IgD-negative memory B cell (primary cell): Measurements from ENCODE around the gene COX10. TPM values are rescaled to one million over a fixed set of nuclear protein-coding genes. Genes with fewer than 3 reads are reported as not detected.
"Not testable (repeated sequence)": the region's sequence is repeated elsewhere in the genome, so short reads cannot be mapped to it uniquely, and the experiment has no call there.

Experiments used
- H3K27ac Mint-ChIP-seq, 3 donors: one replicate each; pipeline ENCODE4 v1.8.0; 2020 to 2022; ENCODE audit warnings: mild to moderate bottlenecking in 3 of 3, mixed read lengths in 3 of 3, moderate library complexity in 1 of 3
- H3K27me3 Mint-ChIP-seq: one replicate; pipeline ENCODE4 v1.8.0; 2021; ENCODE audit warnings: mixed read lengths
- H3K36me3 Mint-ChIP-seq: one replicate; pipeline ENCODE4 v1.8.0; 2020; ENCODE audit warnings: mild to moderate bottlenecking, mixed read lengths
- H3K4me1 Mint-ChIP-seq, 3 donors: one replicate each; pipeline ENCODE4 v1.8.0; 2020 to 2022; ENCODE audit warnings: mixed read lengths in 3 of 3, mild to moderate bottlenecking in 1 of 3
- H3K4me3 Mint-ChIP-seq, 4 donors: one replicate each; pipeline ENCODE4 v1.8.0; 2020 to 2022; ENCODE audit warnings: mild to moderate bottlenecking in 4 of 4, mixed read lengths in 4 of 4, moderate library complexity in 3 of 4
- H3K9me3 Mint-ChIP-seq, 3 donors: one replicate each; pipeline ENCODE4 v1.8.0; 2020 to 2021; ENCODE audit warnings: mixed read lengths in 3 of 3, mild to moderate bottlenecking in 1 of 3
- polyA plus RNA-seq: library from polyadenylated mRNA; unstranded; fragments of 300-500 nt; fragmentation: Illumina TruSeq; gene quantifications from one replicate; pipeline ENCODE4 v1.2.3, GENCODE V29; 2021

The COX10 gene
- 20.2 TPM for polyA plus RNA-seq

GRCh38 chr17:14069251-14070021, at the start of gene COX10:
TSS of gene COX10 (plus strand) at chr17:14069504. CDS start at chr17:14069606, 102 bp downstream.
- Mint-ChIP-seq H3K4me1 (peaks cover 28 to 31% (median 29%) of the 10 kb centered on the region in 3 donors), H3K9me3 (peaks cover 0 to 3% (median 0%) of the 10 kb centered on the region in 3 donors), H3K36me3 (peaks cover 4% of the 10 kb centered on the region), H3K27ac (peak within 1 kb of the TSS; percentile 83 to 98 (median 92)), H3K27me3 (no peaks in the 10 kb centered on the region), H3K4me3 (peak within 1 kb of the TSS; percentile 96 to 99 (median 98))

DNA sequence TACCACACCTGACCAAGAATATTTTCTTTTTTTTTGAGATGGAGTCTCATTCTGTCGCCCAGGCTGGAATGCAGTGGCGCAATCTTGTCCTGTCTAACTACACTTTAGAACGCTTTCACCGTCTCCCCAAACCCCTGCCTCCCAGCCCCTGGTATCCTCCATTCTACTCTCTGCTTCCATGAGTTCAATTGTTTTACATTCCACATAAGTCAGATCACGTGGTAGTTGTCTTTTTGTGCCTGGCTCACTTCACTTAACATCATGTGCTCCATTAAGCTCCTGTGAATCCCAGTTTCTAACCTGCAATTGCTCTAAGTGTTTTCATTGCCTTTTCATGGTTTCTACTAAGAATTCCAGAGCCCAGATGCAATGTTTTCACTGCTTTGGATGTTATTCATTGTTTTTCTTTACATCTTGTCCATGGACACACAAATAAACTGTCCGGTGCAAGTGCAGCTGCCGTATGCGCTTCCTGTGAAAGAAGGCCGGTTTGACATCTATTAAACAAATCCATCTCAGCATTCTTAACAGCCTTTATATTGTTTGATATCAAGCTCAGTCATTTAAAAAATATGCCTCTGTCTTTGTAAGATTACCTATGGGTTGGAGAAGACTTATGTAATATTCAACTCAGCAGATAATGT, 47.5 kb upstream of the COX10 start:
- H3K36me3 Mint-ChIP-seq, H3K4me1 Mint-ChIP-seq, H3K4me3 Mint-ChIP-seq, H3K9me3 Mint-ChIP-seq, H3K27me3 Mint-ChIP-seq, H3K27ac Mint-ChIP-seq: not testable (repeated sequence)

DNA sequence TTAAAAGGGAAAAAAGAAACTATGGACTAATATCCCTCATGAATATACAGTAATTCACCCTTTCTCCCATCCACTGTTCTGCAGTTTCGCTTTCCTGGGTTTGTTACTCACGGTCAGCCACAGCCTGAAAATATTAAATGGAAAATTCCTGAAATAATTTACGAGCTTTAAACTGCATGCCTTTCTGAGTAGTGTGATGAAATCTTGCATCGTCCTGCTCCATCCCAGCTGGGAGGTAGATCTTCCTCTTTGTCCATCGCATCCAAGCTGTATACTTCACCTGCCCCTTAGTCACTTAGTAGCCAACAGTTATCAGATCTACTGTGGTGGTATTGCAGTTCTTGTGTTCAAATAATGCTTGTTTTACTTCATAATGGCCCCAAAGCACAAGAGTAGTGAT, 39.5 kb upstream of the COX10 start:
- not testable (repeated sequence) for H3K36me3 Mint-ChIP-seq, H3K27me3 Mint-ChIP-seq, H3K27ac Mint-ChIP-seq, H3K4me1 Mint-ChIP-seq, H3K9me3 Mint-ChIP-seq, H3K4me3 Mint-ChIP-seq

DNA sequence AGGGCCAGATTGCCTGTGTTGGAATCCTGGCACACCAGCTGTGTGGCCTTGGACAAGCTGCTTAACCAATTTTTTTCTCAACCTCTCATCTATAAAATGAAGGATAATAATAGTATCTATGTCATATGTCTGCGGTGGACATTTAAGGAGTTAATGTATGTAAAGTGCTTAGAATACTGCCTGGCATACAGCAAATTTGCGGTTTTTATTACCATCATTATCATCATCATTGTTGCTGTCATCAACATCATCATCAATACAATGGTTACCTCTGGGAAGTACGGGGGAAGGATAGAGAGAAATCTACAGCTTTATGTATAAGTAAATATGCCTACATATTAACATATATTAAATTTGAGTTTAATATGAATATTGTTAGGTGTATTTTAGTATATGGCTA, 37.1 kb upstream of the COX10 start:
- H3K27ac Mint-ChIP-seq, result no peak overlapping the region

DNA sequence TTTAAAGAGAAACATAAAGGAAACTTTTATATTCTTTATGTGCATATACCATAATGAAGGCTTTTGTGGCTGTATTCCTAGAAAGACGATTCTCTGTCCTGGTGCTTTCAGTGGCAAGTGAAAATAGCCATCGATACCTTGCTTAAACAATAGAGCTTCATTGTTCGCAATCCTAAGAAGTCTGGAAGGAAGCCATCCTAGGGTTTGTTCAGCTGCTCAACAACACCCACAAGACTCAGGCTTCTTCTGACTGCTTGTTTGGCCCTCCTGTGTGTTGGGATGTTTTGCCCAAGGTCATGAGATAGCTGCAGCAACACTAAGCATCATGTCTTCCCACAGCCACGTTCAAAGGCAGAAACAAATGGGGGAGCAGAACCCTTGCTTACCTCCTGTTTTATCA, 36.1 kb upstream of the COX10 start:
- H3K9me3 Mint-ChIP-seq, result no peaks in the 10 kb centered on the region

More for the DNA sequence above, 37.1 kb upstream of the COX10 start:
- no peaks in the 10 kb centered on the region for H3K9me3 Mint-ChIP-seq
- H3K27me3 Mint-ChIP-seq, result no peaks in the 10 kb centered on the region
- peaks cover 12% of the 10 kb centered on the region for H3K36me3 Mint-ChIP-seq
- no peaks in the 10 kb centered on the region for H3K4me1 Mint-ChIP-seq
- no peak overlapping the region for H3K4me3 Mint-ChIP-seq

DNA sequence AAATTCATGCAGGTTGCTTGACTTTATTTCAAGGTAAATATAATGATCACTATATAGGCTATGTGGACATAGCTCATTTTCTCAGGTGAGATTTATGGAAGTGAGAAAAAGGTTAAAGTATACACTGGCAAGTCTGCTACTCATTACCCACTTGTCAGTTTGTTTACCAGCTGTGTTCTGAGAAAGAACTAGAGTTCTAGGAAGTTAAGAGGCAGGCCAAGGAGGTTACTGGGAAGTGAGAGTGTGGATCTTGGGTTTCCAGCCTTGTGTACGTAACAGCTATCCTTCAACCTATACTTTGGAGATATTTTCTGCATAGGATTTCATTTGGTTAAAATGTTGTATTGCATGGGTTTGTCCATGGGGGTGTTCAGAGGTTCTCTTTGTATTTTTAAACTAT, 31.9 kb upstream of the COX10 start:
- Mint-ChIP-seq H3K9me3 (peaks cover 0 to 2% (median 0%) of the 10 kb centered on the region in 3 donors), H3K4me1 (peaks cover 0 to 3% (median 0%) of the 10 kb centered on the region in 3 donors), H3K27ac (no peak overlapping the region), H3K4me3 (no peak overlapping the region), H3K36me3 (peaks cover 16% of the 10 kb centered on the region), H3K27me3 (no peaks in the 10 kb centered on the region)

More for the DNA sequence above, 36.1 kb upstream of the COX10 start:
- Mint-ChIP-seq H3K4me1 (no peaks in the 10 kb centered on the region), H3K36me3 (peaks cover 13% of the 10 kb centered on the region), H3K27ac (no peak overlapping the region), H3K4me3 (no peak overlapping the region), H3K27me3 (no peaks in the 10 kb centered on the region)

GRCh38 chr17:14038206-14038605, 31.1 kb upstream of the COX10 start:
- Mint-ChIP-seq H3K9me3 (peaks cover 0 to 2% (median 0%) of the 10 kb centered on the region in 3 donors), H3K36me3 (peaks cover 16% of the 10 kb centered on the region), H3K4me1 (peaks cover 0 to 3% (median 0%) of the 10 kb centered on the region in 3 donors), H3K4me3 (no peak overlapping the region), H3K27ac (peak overlapping the region in 1 of 3 donors; percentile 49), H3K27me3 (no peaks in the 10 kb centered on the region)

- Mint-ChIP-seq H3K36me3 (peaks cover 10% of the 10 kb centered on the region), H3K4me3 (no peak overlapping the region), H3K27ac (peak overlapping the region in 1 of 3 donors; percentile 95), H3K4me1 (peaks cover 0 to 5% (median 0%) of the 10 kb centered on the region in 3 donors), H3K9me3 (peaks cover 0 to 2% (median 0%) of the 10 kb centered on the region in 3 donors), H3K27me3 (no peaks in the 10 kb centered on the region)
These were observed 26.9 kb upstream of the COX10 start for GRCh38 chr17:14042411-14042810.

- Mint-ChIP-seq H3K9me3 (no peaks in the 10 kb centered on the region), H3K4me3 (no peak overlapping the region), H3K27ac (no peak overlapping the region), H3K36me3 (peaks cover 5% of the 10 kb centered on the region), H3K4me1 (peaks cover 0 to 3% (median 0%) of the 10 kb centered on the region in 3 donors), H3K27me3 (no peaks in the 10 kb centered on the region)
These were observed 24.6 kb upstream of the COX10 start for GRCh38 chr17:14044702-14045101.

GRCh38 chr17:14046978-14047377, 22.3 kb upstream of the COX10 start:
- Mint-ChIP-seq H3K4me1 (peaks cover 0 to 3% (median 0%) of the 10 kb centered on the region in 3 donors), H3K27ac (no peak overlapping the region), H3K9me3 (no peaks in the 10 kb centered on the region), H3K4me3 (no peak overlapping the region), H3K27me3 (no peaks in the 10 kb centered on the region), H3K36me3 (peaks cover 2% of the 10 kb centered on the region)

DNA sequence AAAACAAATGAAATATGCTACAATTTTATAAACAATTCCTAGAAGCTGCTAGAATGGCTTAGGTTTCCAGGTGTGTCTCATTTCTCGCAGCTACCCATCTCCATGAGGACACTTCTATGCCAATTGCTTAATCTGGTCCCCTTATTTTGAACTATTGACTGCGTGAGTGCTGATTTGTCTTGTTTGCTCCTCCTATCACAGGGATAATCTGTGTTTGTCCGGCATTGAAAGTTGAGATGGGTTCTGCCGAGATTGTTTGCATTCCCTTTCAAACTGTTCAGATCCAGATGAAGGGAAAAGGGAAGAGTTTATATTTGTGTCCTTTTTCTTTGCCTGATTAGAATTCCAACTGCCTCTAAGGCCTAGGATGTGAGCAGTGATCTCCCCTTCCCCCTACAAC, 21.7 kb upstream of the COX10 start:
- Mint-ChIP-seq H3K4me1 (peaks cover 0 to 3% (median 0%) of the 10 kb centered on the region in 3 donors), H3K27me3 (no peaks in the 10 kb centered on the region), H3K27ac (no peak overlapping the region), H3K9me3 (no peaks in the 10 kb centered on the region), H3K4me3 (no peak overlapping the region), H3K36me3 (peaks cover 2% of the 10 kb centered on the region)

- peak overlapping the region in 1 of 4 donors; percentile 33 for H3K4me3 Mint-ChIP-seq
- H3K27ac Mint-ChIP-seq, result no peak overlapping the region
- no peaks in the 10 kb centered on the region for H3K9me3 Mint-ChIP-seq
- peaks cover 0 to 3% (median 0%) of the 10 kb centered on the region in 3 donors for H3K4me1 Mint-ChIP-seq
- no peaks in the 10 kb centered on the region for H3K27me3 Mint-ChIP-seq
- H3K36me3 Mint-ChIP-seq, result peaks cover 2% of the 10 kb centered on the region
These were observed 21.1 kb upstream of the COX10 start for GRCh38 chr17:14048169-14048568.

- peaks cover 1% of the 10 kb centered on the region for H3K36me3 Mint-ChIP-seq
- H3K9me3 Mint-ChIP-seq, result no peaks in the 10 kb centered on the region
- no peaks in the 10 kb centered on the region for H3K27me3 Mint-ChIP-seq
- no peak overlapping the region for H3K4me3 Mint-ChIP-seq
- peaks cover 0 to 3% (median 0%) of the 10 kb centered on the region in 3 donors for H3K4me1 Mint-ChIP-seq
- no peak overlapping the region for H3K27ac Mint-ChIP-seq
These were observed 18.7 kb upstream of the COX10 start for GRCh38 chr17:14050616-14051015.

DNA sequence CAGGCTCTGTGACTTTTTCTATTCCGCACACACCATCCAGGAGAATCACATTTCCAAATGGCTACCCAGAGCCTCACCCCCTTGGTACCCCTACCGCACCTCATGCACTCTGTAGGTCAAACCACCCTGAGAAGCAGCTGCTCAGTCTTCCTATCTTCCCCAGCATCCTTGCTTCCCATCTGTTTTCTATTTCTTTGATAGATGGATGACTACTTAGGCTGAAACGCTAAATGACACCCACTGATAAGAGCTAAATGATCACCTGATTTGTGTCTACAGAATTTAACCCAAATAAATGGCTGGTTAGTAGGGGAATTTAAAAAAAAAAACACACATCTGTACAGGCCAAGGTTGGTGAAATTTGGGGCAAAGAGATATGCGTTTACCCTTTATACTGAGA, 17.6 kb upstream of the COX10 start:
- Mint-ChIP-seq H3K9me3 (peaks cover 0 to 4% (median 0%) of the 10 kb centered on the region in 3 donors), H3K4me1 (peaks cover 0 to 2% (median 0%) of the 10 kb centered on the region in 3 donors), H3K36me3 (peaks cover 7% of the 10 kb centered on the region), H3K27ac (no peak overlapping the region), H3K27me3 (no peaks in the 10 kb centered on the region), H3K4me3 (no peak overlapping the region)

DNA sequence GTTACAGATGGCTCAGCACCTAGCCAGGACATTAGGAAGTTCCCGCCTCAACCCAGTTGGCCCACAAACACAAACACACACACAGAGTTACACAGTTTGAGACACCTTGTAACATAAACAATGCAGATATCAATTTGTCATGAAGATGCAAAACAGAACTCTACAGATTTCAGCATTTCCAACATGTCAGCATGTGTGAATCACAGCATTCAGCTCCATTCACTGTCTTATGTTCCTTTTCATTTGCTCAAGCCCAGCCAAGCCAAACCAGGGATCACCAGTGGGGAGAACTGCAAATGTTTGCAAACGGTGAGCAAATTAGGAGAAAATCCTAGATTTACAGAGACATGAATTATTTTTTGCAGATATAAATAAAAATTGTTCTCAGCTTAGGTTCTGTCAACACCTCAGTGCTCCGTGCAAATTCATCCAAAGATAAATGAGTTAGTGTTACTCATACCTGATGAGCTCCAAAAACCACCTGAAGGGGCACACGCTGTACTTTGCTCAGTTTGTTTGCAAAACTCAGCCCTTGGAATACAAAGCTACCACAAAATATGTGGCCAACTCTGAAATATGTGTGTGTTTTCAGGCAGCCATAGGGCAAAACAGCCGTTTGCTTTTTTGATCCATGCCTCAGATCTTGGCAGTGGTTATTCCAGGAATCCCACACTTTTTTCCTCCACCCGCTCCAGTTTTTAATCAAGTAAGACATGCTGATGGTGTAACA, 16.3 kb upstream of the COX10 start:
- Mint-ChIP-seq H3K9me3 (peaks cover 0 to 4% (median 0%) of the 10 kb centered on the region in 3 donors), H3K27ac (no peak overlapping the region), H3K27me3 (no peaks in the 10 kb centered on the region), H3K4me1 (no peaks in the 10 kb centered on the region), H3K4me3 (no peak overlapping the region), H3K36me3 (peaks cover 10% of the 10 kb centered on the region)
